T-helper 2 cell treated with Interferon-gamma antibody and Interleukin-4, amounts not matched to agents 100 ng/mL and 5 ng/mL, for 36 hours (primary cell): ENCODE measurements around the gene PARD3. TPM values are rescaled to one million over a fixed set of nuclear protein-coding genes. Genes with fewer than 3 reads are reported as not detected.

ENCODE experiments used
- intact Hi-C: fragments of 100-400 bp; cut with micrococcal nuclease; formaldehyde crosslinking; loops from one replicate; pipeline ENCODE4 v1.15.1; 2023
- total RNA-seq: library from RNA; stranded (reverse); gene quantifications from 2 replicates; pipeline ENCODE4 v1.2.3, GENCODE V29; 2022

Gene PARD3
- total RNA-seq, 1 donor from 2014 or later: 0.64 TPM

- intact Hi-C loops: no loop called here
Measured at GRCh38 chr10:34177445-34177844, 637.7 kb downstream of the PARD3 start.

- intact Hi-C loops: no loop called here
Measured at GRCh38 chr10:34176351-34176750, 638.7 kb downstream of the PARD3 start.

- intact Hi-C loops: no loop called here
Measured at GRCh38 chr10:34175121-34175520, 640.0 kb downstream of the PARD3 start.

- intact Hi-C loops: no loop called here
Measured at GRCh38 chr10:34172936-34173533, 642.1 kb downstream of the PARD3 start.

- intact Hi-C loops: no loop called here
Measured at GRCh38 chr10:34171957-34172527, 643.1 kb downstream of the PARD3 start.

- intact Hi-C loops: no loop called here
Measured at GRCh38 chr10:34169677-34170076, 645.4 kb downstream of the PARD3 start.

GRCh38 chr10:34169131-34169530 lies 646.0 kb downstream of the PARD3 start:
- intact Hi-C loops: no loop called here

GRCh38 chr10:34168439-34168838 lies 646.7 kb downstream of the PARD3 start:
- intact Hi-C loops: no loop called here

GRCh38 chr10:34166823-34167222 lies 648.3 kb downstream of the PARD3 start:
- intact Hi-C loops: no loop called here

- intact Hi-C loops: no loop called here
Measured at GRCh38 chr10:34166354-34166753, 648.7 kb downstream of the PARD3 start.

- intact Hi-C loops: no loop called here
Measured at GRCh38 chr10:34164029-34164428, 651.1 kb downstream of the PARD3 start.

GRCh38 chr10:34163075-34163905 lies 651.8 kb downstream of the PARD3 start:
- intact Hi-C loops: no loop called here

- intact Hi-C loops: no loop called here
Measured at GRCh38 chr10:34161777-34162370, 653.2 kb downstream of the PARD3 start.

GRCh38 chr10:34160595-34160994 lies 654.5 kb downstream of the PARD3 start:
- intact Hi-C loops: no loop called here

- intact Hi-C loops: no loop called here
Measured at GRCh38 chr10:34157501-34157900, 657.6 kb downstream of the PARD3 start.

GRCh38 chr10:34156781-34157425 lies 658.2 kb downstream of the PARD3 start:
- intact Hi-C loops: no loop called here

GRCh38 chr10:34155812-34156211 lies 659.3 kb downstream of the PARD3 start:
- intact Hi-C loops: no loop called here

GRCh38 chr10:34154383-34154900 lies 660.7 kb downstream of the PARD3 start:
- intact Hi-C loops: no loop called here

- intact Hi-C loops: no loop called here
Measured at GRCh38 chr10:34153663-34154382, 661.3 kb downstream of the PARD3 start.

- intact Hi-C loops: no loop called here
Measured at GRCh38 chr10:34152434-34152833, 662.7 kb downstream of the PARD3 start.

- intact Hi-C loops: no loop called here
Measured at GRCh38 chr10:34151931-34152330, 663.2 kb downstream of the PARD3 start.
